Activated CD4-positive, alpha-beta T cell treated with anti-CD3 and anti-CD28 coated beads for 48 hours (primary cell): Measurements from ENCODE around the gene YAF2.
A peak's percentile ranks its signal among the peaks of the same experiment; 100 is the strongest.
"Not testable (repeated sequence)": the region's sequence is repeated elsewhere in the genome, so short reads cannot be mapped to it uniquely, and the experiment has no call there.

Experiments
- DNase-seq: peaks from one replicate; pipeline ENCODE4 v3.0.0-alpha.2; 2020

The YAF2 gene

GRCh38 chr12:42252645-42253044 lies 14.6 kb upstream of the YAF2 start:
- not testable (repeated sequence) for DNase-seq

GRCh38 chr12:42249033-42249432 lies 11.0 kb upstream of the YAF2 start:
- DNase-seq: not testable (repeated sequence)

DNA sequence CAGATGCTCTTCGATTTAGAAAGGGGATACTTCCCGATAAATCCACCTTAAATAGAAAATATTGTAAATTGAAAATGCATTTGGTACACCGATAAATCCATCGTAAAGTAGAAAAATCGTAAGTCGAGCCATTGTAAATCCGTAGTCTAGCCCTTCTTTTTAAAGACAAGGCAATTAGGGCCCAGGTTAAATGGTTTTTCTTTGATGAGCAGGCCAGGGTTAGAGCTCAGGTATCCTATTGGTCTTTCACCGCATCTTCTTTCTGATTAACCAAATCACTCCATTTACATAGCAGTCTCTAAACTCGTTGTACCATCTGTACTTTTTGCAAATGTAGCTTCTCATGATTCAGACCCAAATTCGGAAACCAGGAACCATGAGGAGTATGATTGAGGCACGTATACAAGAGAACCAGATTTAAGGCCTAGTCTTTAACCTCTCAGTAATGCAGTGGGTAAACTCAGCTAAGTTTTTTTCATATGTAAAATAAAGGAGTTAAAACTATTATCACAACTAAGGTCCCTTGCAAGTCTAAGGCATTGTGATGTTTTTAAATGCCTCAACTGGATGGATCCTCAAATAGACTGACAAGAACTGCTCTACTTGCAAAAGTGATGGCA lies 2.2 kb upstream of the YAF2 start:
- no peak for DNase-seq

DNA sequence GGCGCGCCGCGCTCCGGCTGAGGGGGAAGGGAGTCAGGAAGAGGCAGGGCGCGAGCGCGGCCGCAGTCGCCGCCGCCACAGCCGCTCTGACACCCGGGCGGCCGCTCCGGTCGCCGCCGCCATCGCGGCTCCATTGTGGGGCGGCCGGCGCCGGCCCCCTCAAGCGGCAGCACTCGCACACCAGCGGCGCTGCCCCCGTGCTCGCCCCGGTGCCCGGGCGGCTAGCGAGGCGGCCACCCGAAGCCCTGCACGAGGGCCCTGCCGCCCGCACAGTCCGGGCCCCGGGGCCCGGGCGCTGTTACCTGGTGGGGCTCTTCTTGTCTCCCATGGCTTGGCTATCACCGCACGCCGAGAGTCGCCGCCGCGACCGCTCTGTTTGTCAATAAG lies 202 bp downstream of the YAF2 start:
- no peak for DNase-seq

DNA sequence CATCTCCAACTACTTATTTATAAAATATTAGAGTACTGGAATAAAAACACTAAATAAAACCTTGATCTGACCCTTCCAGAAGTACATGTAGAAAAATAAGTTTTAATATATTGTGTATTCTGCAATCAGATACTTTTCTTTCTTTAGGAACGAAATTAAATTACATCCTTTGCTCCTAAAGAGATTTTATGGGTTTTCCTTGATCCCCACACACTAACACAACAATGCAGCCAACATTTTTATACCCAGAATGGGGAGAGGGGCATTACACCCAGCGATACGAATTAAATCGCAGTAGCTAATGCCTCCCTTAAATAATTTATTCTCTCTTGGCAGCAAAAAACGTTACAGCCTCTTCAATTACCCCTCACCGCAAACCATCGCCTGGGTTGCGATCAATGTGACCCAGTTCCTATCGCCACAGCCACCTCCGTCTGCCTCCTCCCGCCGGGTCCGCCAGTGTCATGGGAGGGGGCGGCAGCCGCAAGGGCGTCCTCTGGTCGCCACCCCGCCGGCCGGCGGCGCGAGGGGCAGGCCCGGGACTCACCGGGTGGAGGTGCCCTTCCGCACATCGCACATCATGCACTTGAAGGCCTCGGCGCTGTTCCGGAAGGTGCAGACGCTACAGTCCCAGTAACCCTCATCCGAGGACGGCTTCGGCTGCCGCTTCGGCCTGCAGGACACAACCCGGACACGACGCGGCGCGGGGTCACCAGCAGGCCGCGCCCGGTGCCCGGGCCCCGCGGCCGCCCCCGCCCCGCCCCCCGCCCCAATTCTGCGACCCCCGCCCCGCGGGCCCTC lies 796 bp downstream of the YAF2 start:
- peak; percentile 79 for DNase-seq

DNA sequence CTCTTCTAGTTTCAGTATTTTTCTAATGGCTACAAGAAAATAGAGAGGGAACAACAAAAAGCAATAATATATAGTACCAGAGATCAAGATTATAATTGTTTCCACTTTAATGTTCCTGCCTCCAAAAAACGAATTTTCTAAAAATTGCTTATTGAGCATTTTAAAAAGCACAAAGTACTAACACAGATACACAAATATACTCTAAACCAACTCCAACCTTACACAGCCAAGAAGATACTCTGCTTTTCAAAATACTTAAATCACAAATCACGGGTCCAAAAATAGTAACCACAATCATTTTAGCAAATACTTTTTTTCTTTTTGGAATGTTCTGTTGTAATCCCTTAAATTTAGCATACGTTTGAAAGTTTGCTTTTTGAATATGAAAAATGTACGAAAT lies 2.0 kb downstream of the YAF2 start:
- no peak for DNase-seq

DNA sequence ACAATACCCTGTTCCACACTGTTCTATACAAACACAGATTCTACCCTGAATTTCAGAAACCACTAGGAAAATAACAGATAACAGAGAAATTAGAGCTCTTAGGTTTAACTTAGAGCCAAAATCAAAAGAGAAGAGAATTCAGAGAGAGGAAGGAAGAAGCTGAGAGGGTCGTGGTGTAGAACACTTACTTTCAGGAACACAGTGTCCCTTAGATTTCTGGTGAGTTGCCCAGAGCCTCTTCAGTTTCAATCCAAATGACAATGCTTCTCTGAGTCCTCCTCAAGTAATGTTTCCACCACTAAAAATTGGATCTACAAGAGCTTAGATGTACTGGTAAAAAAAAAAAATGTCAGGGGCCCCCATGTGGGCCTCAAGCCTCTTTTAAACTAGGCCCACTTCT lies 2.6 kb downstream of the YAF2 start:
- no peak for DNase-seq

DNA sequence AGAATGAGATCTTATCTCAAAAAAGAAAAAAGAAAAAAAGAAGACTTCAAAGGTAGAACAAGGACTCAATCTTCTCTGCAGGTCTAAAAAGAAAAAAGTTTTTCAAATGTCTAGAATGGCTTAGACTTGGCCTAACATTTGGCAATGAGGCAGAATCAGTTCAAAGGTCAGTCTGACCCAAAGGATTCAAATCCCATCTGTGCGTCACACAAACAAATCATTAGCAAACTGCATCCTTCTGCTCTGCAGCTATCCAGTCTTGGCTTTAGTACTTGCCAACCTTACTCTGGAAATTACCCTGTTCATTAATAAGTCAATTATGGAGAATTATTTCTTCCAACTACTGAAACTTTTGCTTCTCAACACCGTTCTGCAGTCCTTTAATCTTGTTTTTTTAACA lies 3.1 kb downstream of the YAF2 start:
- no peak for DNase-seq

GRCh38 chr12:42227525-42227924 lies 10.5 kb downstream of the YAF2 start:
- not testable (repeated sequence) for DNase-seq

GRCh38 chr12:42224501-42224900 lies 13.5 kb downstream of the YAF2 start:
- DNase-seq: not testable (repeated sequence)

DNA sequence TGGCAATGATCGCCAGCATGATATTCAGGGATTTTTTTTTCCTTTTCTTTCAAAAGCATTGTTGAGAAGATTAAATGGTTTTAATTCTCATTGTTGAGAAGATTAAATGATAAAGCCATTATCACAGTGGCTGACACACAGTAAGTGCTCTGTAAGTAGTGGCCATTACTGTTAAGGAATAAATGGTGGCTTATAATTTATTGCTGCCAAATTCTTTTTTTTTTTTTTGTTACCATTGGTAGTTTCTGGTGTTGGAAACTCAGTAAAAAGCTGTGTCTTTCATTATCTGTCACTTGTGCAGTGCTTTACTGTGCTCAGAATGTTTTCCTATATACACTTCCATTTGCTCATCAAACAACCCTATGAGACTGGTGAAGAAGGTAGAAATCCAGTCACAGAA lies 15.3 kb downstream of the YAF2 start:
- DNase-seq: no peak

DNA sequence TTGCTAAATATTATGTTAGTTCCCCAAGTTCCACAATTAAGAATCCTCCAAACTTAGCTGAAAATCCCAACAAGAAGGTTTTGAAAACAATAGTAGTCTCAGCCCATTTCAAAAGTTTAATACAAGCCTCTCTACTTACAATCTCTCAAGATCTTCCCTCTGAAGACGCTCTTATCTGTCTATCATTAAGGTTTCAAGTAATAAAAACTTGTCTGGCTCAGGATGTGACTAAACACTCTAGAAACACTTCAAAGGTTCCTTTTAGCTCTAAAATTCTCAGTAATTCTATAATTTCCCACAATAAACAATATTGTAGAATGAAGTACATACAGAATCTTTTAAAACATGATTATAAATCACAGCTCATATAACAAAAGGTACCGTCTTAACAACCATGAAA lies 16.3 kb downstream of the YAF2 start:
- DNase-seq: no peak

DNA sequence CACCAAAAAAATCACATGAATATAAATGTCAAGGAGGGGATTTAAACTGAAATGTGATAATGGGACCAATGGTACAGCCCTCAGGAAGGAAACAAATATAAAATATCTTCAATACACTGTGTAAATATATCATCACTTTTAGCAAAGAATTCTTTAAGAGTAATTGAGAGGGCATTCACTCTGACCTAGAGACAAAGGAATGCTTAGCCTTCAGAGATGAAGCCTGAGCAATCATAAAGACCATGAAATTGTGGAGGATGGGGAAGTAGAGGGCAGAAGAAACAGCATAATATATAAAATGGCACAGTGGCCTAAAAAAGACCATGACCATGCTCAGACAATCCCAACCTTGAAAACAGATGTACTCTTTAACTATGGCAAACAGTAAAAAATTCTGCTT lies 20.4 kb downstream of the YAF2 start:
- DNase-seq: no peak

DNA sequence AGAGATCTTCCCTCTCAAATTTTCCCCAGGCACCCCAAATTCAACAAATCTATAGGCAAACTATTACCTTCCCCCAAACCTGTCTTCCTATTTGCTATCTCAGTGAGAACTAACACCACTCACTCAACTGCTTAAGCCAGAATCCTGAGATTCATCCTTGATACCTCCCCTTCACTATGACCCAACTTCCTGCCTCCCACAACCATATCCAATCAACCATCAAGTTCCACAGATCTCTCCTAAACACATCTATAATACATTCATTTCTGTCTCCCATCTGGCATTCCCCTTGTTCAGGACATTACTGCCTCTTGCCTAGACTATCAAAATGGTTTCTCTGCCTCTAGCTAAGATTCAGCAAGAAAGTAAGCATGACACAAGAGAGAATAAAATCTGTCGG lies 21.3 kb downstream of the YAF2 start:
- DNase-seq: no peak

GRCh38 chr12:42215759-42216158 lies 22.3 kb downstream of the YAF2 start:
- not testable (repeated sequence) for DNase-seq

- DNase-seq: no peak
These were observed 24.1 kb downstream of the YAF2 start for GRCh38 chr12:42213954-42214426.

DNA sequence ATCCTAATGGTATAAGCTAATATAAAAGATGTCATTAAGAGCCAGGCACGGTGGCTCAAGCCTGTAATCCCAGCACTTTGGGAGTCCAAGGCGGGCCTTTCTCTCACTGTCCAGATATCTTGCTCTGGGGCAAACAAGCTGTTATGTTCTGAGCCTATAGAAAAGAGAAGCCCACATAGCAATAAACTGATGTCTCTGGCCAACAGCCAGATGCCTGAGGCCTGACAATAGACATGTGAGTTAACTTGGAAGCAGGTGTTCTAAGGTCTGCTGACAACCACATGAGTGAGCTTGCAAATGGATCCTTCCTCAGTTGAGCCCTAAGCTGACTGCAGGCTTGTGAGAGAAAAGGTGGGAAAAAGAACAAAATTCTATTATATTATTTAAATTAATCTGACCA lies 25.0 kb downstream of the YAF2 start:
- DNase-seq: no peak

DNA sequence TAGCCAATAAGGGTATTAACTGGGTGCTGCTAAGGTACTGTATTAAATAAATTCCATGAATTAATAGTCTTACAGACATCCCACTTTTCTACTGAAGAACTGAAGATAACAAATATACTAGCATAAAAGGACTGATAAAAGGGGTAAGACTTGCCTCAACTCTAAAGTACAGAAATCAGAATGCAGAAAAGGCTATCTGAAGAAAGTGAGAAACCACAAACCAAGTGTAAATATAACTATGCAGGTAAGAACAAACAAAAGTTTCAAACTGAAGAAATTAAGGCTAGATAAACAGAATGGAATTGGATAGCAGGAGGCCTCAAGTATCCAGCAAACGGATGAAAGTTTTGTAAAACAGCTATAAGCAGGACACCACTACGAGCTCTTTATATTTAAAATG lies 29.5 kb downstream of the YAF2 start:
- DNase-seq: no peak

DNA sequence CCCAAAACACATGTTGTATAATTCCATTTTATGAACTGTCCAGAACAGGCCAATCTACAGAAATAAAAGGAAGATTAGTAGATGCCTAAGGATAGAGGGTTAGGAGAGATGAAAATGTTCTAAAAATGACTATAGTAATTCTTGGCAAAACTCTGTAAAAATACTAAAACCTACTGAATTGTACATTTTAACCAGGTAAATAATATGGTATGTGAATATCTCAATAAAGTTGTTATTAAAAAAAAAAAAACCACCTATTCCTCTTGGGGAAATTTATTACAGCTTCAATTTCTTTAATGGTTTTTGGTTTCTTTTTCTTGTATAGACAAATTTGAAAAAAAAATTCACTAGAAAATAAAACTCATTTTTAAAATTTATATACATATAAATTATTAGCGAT lies 33.2 kb downstream of the YAF2 start:
- DNase-seq: no peak

- no peak for DNase-seq
These were observed 33.7 kb downstream of the YAF2 start for GRCh38 chr12:42204362-42204761.

DNA sequence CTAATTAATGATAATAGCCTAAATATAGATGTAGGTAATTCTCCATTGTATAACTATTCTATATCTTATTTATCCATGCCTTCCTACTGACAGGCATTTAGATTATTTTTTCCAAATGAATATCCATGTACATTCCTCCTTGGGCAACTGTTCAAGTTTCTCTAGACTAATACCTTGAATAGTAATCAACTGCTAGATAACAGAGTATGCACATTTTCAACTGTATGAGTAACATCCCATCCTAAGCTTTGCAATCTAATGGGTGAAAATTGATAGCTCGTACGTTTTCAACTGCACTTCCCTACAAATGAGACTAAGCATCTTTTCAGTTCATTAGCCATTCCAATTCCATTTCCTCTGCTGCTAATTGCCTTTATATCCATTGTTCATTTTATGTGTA lies 37.0 kb downstream of the YAF2 start:
- no peak for DNase-seq

- no peak for DNase-seq
These were observed 39.0 kb downstream of the YAF2 start for GRCh38 chr12:42199007-42199406.

GRCh38 chr12:42196723-42197603 lies 41.1 kb downstream of the YAF2 start:
- no peak for DNase-seq

DNA sequence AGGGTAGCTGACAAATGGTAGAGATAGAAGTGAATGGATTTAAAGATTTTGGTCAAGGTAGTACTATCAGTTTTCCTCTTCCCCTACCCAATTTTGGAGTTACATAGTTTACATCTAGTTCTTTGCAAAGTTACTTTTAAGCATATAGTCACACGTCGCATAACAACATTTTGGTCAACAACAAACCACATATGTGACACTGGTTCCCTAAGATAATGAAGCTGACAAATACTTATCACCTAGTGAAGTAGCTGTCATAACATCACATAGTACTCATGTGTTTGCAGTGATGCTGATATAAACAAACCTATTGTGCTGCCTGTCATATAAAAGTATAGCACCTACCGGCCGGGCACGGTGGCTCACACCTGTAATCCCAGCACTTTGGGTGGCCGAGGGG lies 45.4 kb downstream of the YAF2 start:
- no peak for DNase-seq
